Epithelial cell of esophagus (primary cell): ENCODE measurements around the gene CACNA2D4.

Source experiments
- DNase-seq: peaks from one replicate; pipeline ENCODE4 v3.0.0; 2010; ENCODE audit warnings: low read depth
- H3K4me3 ChIP-seq: 2 replicates; pipeline ENCODE4 v1.5.1; 2011; ENCODE audit warnings: mild to moderate bottlenecking, low read length, control low read depth
- CTCF ChIP-seq: IDR thresholded peaks from 2 replicates; pipeline ENCODE4 v1.5.1; 2011; ENCODE audit warnings: low read depth, mild to moderate bottlenecking, low read length, control low read depth, inconsistent platforms; ENCODE audit not compliant: insufficient read depth; ENCODE audit errors: missing control alignments

The CACNA2D4 gene

GRCh38 chr12:1928439-1929121 is 10.1 kb upstream of the CACNA2D4 start:
- H3K4me3 ChIP-seq: no peak overlapping the region
- DNase-seq: no peak
- TF ChIP-seq CTCF: no peak

GRCh38 chr12:1927751-1928351 is 9.4 kb upstream of the CACNA2D4 start:
- no peak for DNase-seq
- H3K4me3 ChIP-seq: no peak overlapping the region
- TF ChIP-seq CTCF: no peak

GRCh38 chr12:1927051-1927680 is 8.7 kb upstream of the CACNA2D4 start:
- no peak for TF ChIP-seq CTCF
- no peak overlapping the region for H3K4me3 ChIP-seq
- no peak for DNase-seq

GRCh38 chr12:1926251-1926657 is 7.8 kb upstream of the CACNA2D4 start:
- no peak for DNase-seq
- no peak overlapping the region for H3K4me3 ChIP-seq

GRCh38 chr12:1925684-1926006 is 7.2 kb upstream of the CACNA2D4 start:
- DNase-seq: no peak
- TF ChIP-seq CTCF: no peak
- H3K4me3 ChIP-seq: no peak overlapping the region

More at GRCh38 chr12:1926251-1926657, 7.8 kb upstream of the CACNA2D4 start:
- no peak for TF ChIP-seq CTCF

- TF ChIP-seq CTCF: no peak
- no peak for DNase-seq
- no peak overlapping the region for H3K4me3 ChIP-seq
These were observed 6.7 kb upstream of the CACNA2D4 start for GRCh38 chr12:1924996-1925683.
